Measurements from ENCODE around the gene MEF2D. TPM values are rescaled to one million over a fixed set of nuclear protein-coding genes. Genes with fewer than 3 reads are reported as not detected.
A peak's percentile ranks its signal among the peaks of the same experiment; 100 is the strongest.

The MEF2D gene
- total RNA-seq, 2 donors from 2014 or later, result 142 to 157 TPM

DNA sequence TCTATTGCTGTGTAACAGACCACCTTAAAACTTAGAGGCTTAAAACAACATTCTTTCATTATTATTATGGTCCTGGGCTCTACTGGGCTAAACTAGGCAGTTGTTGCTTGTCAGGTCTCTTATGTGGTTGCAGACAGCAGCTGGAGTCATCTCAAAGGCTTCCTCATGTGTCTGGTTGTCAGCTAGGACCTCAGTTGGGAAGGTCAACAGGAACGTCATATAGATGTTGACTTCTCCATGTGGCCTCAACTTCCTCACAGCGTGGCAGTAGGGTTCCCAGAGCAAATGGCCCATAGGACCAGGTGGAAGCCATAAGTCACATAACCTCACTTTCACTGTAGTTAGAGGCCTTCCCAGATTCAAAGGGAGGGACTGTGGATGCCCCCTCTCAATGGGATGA, 15.4 kb upstream of the MEF2D start:
- DNase-seq (no peak), ATAC-seq (no peak)
- Mint-ChIP-seq H3K27ac (no peak overlapping the region), H3K27me3 (no peaks in the 10 kb centered on the region), H3K4me1 (peaks cover 10% of the 10 kb centered on the region), H3K4me3 (no peak overlapping the region), H3K36me3 (ENCODE audit: low read depth) (no peaks in the 10 kb centered on the region)
- H3K9me3 ChIP-seq (ENCODE audit: control insufficient read depth, low read length, poor library complexity, severe bottlenecking), result no peaks in the 10 kb centered on the region

DNA sequence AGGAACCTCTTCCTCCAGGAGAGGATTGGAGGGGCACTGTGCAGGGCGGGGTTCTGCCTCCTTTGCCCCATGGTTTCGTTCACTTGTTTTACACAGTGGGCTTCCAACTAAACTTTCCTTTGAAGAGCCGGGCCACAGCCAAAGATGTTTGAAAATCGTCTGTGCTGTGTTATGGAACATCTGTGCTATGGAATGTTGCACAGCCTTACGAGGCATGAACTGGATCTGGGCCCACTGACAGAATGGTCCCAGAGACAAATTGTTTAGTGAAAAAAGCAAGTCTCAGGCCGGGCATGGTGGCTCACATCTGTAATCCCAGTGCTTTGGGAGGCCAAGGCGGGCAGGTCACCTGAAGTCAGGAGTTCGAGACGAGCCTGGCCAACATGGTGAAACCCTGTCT, 12.6 kb upstream of the MEF2D start:
- H3K27me3 Mint-ChIP-seq, result no peaks in the 10 kb centered on the region
- no peaks in the 10 kb centered on the region for H3K9me3 ChIP-seq (ENCODE audit: control insufficient read depth, low read length, poor library complexity, severe bottlenecking)
- H3K36me3 Mint-ChIP-seq (ENCODE audit: low read depth), result no peaks in the 10 kb centered on the region
- no peak overlapping the region for H3K27ac Mint-ChIP-seq
- H3K4me3 Mint-ChIP-seq, result no peak overlapping the region
- H3K4me1 Mint-ChIP-seq, result peaks cover 15% of the 10 kb centered on the region
- DNase-seq, result no peak
- no peak for ATAC-seq

DNA sequence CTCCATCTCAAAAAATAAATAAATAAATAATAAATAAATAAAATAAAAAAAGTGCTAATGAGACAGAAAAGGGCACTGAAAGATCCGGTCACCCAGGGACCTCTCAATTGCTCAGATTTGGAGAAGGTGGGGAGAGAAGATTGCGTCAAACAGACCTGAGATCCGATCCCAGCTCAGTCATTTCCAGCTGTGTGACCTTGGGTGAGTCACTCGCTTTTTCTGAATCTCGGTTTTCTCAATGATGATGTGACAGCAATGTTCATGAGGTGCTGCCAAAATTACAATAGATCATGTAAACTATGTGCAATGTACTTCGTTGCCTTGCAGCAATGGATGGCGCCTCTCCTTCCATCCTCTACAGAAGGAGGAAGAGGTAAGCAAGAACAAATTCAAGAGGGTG, 11.1 kb upstream of the MEF2D start:
- no peaks in the 10 kb centered on the region for H3K9me3 ChIP-seq (ENCODE audit: control insufficient read depth, low read length, poor library complexity, severe bottlenecking)
- H3K4me1 Mint-ChIP-seq, result peaks cover 14% of the 10 kb centered on the region
- DNase-seq (no peak), ATAC-seq (peak; percentile 16)
- no peaks in the 10 kb centered on the region for H3K27me3 Mint-ChIP-seq
- H3K27ac Mint-ChIP-seq, result no peak overlapping the region
- H3K4me3 Mint-ChIP-seq, result no peak overlapping the region
- H3K36me3 Mint-ChIP-seq (ENCODE audit: low read depth), result no peaks in the 10 kb centered on the region

DNA sequence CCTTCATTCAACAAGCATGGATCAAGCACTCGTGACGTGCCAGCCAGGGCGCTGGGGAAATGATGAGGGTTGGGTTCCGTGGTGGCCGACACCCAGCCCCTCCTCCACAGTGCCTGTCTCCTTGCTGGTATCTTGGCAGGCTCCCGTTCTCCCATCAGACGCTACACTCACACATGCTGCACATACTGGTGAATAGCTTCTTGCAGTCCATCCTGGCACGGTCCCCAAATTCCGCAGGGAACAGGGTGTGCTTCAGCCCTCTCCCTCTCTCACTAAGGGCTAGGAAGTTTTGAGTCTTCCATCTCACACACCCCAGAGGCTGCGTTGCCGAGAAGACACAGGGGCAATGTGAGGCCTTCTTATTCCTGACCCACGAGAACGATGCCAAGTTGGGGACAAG, 10.1 kb upstream of the MEF2D start:
- no peak overlapping the region for H3K27ac Mint-ChIP-seq
- DNase-seq, result no peak
- H3K36me3 Mint-ChIP-seq (ENCODE audit: low read depth), result no peaks in the 10 kb centered on the region
- H3K4me3 Mint-ChIP-seq, result no peak overlapping the region
- H3K27me3 Mint-ChIP-seq, result no peaks in the 10 kb centered on the region
- H3K4me1 Mint-ChIP-seq, result peaks cover 15% of the 10 kb centered on the region
- no peak for ATAC-seq
- no peaks in the 10 kb centered on the region for H3K9me3 ChIP-seq (ENCODE audit: control insufficient read depth, low read length, poor library complexity, severe bottlenecking)

DNA sequence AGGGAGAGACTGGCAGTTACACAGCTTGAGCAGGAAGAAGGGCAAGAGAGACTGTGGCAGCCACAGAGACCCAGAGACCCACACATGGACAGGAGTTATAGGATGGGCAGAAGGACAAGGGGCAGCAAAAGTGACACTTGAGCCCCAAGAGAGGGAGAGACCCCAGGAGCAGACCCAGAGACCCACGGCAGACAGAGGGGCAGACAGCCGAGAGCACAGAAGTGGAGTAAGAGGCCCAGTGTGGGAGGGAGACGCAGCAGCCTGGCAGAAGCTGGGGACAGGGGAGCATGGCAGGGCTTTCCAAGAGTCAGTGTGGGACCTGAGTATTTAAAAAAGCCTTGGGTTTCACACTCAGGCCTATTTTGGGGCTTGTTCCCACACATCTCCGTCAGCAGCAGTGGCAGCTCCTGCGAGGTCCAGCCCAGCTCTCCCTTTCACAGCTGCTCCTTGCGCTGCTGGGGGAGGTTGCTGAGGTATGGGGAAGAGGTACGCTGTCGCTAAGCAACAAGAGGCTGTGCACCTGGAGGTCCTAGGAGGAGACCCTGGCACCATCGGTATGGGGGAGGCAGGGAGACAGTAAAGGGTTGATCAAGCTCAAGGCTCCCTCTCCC, 9.0 kb upstream of the MEF2D start:
- DNase-seq (no peak), ATAC-seq (no peak)
- Mint-ChIP-seq H3K36me3 (ENCODE audit: low read depth) (no peaks in the 10 kb centered on the region), H3K4me3 (no peak overlapping the region), H3K27ac (peak overlapping the region; percentile 99), H3K27me3 (no peaks in the 10 kb centered on the region), H3K4me1 (peaks cover 25% of the 10 kb centered on the region)
- no peaks in the 10 kb centered on the region for H3K9me3 ChIP-seq (ENCODE audit: control insufficient read depth, low read length, poor library complexity, severe bottlenecking)

DNA sequence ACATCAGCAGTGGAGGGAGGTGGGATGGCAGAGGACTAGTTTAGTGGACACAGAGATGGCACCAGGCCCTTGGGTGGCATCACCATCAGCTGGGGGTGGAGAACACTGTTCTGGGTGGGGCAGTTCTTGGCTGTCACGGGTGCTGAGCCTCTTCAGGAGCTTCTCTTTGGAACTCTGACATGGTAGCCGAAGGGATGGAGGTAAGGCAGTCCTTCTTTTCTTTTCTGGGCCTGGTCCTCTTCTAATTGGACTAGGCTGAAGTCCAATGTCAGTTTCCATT, 8.3 kb upstream of the MEF2D start:
- H3K9me3 ChIP-seq (ENCODE audit: control insufficient read depth, low read length, poor library complexity, severe bottlenecking), result no peaks in the 10 kb centered on the region
- H3K4me3 Mint-ChIP-seq, result no peak overlapping the region
- DNase-seq, result no peak
- peaks cover 31% of the 10 kb centered on the region for H3K4me1 Mint-ChIP-seq
- H3K27me3 Mint-ChIP-seq, result no peaks in the 10 kb centered on the region
- no peak for ATAC-seq
- H3K36me3 Mint-ChIP-seq (ENCODE audit: low read depth), result peaks cover under 1% of the 10 kb centered on the region
- peak overlapping the region; percentile 99 for H3K27ac Mint-ChIP-seq

DNA sequence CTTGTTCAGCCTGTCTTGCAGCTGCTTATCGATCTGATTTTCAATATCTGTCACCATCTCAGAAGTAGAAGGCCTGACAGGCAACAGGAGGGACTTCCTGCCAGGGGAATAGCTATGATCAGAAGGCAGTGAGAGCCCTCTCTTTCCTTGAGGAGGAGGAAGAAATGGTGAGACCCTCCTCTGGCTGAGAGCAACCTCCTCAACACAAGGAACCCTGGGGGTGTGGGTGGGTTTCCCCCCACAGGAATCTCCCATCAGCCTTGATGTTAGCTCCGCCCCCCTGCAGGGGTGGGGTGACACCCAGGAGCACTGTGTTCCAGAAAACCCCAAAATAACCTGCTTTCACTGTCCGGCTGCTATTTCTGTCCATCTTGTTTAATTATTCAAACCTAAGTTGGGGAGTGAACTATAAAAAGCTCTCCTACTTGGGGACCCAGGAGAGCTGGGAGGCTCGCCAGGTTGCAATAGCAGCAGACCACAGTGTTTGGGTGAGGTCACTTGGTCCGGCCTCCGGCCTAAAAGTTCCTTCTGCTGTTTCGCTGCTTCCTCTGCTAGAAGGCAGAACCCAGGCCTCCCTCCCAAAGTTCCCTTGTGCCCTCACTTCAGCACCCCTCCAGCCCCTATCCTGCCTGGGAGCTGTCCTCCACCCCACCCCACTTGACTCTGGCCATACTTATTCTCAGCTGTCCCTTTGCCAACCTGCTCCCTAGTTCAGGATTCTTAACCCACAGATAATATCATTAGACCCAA, 7.8 kb upstream of the MEF2D start:
- H3K4me3 Mint-ChIP-seq, result no peak overlapping the region
- H3K27ac Mint-ChIP-seq, result peak overlapping the region; percentile 99
- no peaks in the 10 kb centered on the region for H3K9me3 ChIP-seq (ENCODE audit: control insufficient read depth, low read length, poor library complexity, severe bottlenecking)
- no peaks in the 10 kb centered on the region for H3K27me3 Mint-ChIP-seq
- DNase-seq, result no peak
- peaks cover 2% of the 10 kb centered on the region for H3K36me3 Mint-ChIP-seq (ENCODE audit: low read depth)
- ATAC-seq, result no peak
- H3K4me1 Mint-ChIP-seq, result peaks cover 35% of the 10 kb centered on the region

DNA sequence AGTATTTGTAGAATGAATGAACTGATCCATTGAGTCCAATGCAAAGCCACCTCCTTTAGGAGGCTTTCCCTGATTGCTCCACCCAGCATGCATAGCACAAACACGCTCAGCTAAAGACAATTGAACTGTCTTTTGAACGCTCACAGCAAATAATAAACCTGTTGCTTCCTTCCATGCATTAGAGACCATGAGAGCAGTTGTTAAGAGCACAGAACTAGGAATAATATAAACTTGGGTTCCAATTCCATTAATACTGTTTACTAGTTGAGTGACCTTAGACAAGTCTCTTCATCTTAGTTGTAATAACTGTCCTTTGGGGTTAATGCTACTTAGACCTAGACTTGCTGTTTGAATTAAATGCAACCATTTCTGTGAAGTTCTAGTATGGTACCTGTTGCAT, 5.9 kb upstream of the MEF2D start:
- H3K27ac Mint-ChIP-seq, result peak overlapping the region; percentile 99
- no peak for DNase-seq
- H3K9me3 ChIP-seq (ENCODE audit: control insufficient read depth, low read length, poor library complexity, severe bottlenecking), result no peaks in the 10 kb centered on the region
- no peak overlapping the region for H3K4me3 Mint-ChIP-seq
- no peaks in the 10 kb centered on the region for H3K27me3 Mint-ChIP-seq
- H3K4me1 Mint-ChIP-seq, result peaks cover 36% of the 10 kb centered on the region
- no peak for ATAC-seq
- H3K36me3 Mint-ChIP-seq (ENCODE audit: low read depth), result peaks cover 2% of the 10 kb centered on the region

DNA sequence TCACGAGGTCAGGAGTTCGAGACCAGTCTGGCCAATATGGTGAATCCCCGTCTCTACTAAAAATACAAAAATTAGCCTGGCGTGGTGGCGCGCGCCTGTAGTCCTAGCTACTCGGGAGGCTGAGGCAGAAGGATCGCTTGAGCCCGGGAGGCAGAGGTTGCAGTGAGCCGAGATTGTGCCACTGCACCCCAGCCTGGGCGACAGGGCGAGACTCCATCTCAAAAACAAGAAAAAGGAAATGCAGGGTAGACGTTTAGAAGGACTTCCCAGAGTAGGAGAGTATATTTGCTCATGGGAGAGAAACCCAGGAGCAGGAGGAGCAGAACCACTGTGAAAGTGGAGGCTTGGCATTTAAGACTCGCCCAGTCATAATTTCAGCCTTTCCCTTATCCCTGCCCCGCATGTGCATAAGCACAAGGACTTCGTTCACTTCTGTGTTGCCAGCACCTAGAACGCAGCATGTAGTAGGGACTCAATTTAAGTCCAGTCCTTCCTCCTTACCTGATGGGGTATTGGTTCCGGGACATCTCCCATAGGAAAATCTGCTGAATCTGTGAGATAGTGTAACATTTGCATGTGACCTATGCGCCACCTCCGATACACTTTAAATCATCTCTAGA, 5.2 kb upstream of the MEF2D start:
- DNase-seq (no peak), ATAC-seq (no peak)
- peak overlapping the region; percentile 80 for H3K4me3 Mint-ChIP-seq
- H3K36me3 Mint-ChIP-seq (ENCODE audit: low read depth), result peaks cover 2% of the 10 kb centered on the region
- peak overlapping the region; percentile 99 for H3K27ac Mint-ChIP-seq
- H3K27me3 Mint-ChIP-seq, result no peaks in the 10 kb centered on the region
- H3K4me1 Mint-ChIP-seq, result peaks cover 37% of the 10 kb centered on the region
- H3K9me3 ChIP-seq (ENCODE audit: control insufficient read depth, low read length, poor library complexity, severe bottlenecking), result no peaks in the 10 kb centered on the region

DNA sequence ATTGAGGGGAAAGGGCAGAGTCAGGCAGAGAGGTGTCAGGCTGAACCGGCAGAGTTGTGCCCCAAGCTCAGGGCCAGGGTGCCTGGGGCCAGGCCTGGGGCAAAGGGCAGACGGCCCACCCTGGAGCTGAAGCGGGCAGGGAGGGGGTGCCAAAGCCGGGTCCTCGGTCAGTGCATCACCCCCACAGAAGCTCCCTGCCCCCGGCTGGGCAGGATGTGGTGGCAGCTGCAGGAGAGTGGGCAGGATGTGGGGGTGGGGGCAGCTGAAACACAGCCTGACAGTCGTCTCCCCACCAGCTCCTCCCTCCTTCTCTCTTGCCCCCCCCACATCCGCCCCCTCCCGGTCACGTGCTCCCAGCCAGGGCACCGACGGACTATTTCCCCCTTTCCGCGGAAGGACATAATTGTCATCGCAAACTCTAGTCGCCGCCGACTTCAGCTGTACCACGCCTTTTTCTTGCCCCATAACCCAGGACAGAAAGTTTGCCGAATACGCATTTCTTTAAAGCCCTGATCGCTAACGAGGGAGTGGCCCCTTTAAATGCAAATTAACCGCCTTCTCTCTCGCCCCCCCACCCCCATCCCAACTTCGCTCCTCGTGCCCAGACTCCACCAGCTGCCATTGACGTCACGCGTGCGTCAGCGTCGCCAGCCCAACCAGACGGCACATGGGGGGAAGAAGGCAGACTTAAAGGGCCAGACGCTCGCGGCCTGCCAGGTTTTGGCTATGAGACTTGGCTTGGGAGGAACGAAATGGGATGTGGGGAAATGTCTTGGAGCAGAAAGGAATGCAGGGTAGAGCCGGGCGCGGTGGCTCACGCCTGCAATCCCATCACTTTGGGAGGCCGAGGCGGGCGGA, 4.5 kb upstream of the MEF2D start:
- ATAC-seq (peak; percentile 58), DNase-seq (peak; percentile 92 to 94 (median 92))
- no peaks in the 10 kb centered on the region for H3K9me3 ChIP-seq (ENCODE audit: control insufficient read depth, low read length, poor library complexity, severe bottlenecking)
- Mint-ChIP-seq H3K27ac (peak overlapping the region; percentile 99), H3K4me3 (peak overlapping the region; percentile 80), H3K27me3 (no peaks in the 10 kb centered on the region), H3K36me3 (ENCODE audit: low read depth) (peaks cover 2% of the 10 kb centered on the region), H3K4me1 (peaks cover 37% of the 10 kb centered on the region)

DNA sequence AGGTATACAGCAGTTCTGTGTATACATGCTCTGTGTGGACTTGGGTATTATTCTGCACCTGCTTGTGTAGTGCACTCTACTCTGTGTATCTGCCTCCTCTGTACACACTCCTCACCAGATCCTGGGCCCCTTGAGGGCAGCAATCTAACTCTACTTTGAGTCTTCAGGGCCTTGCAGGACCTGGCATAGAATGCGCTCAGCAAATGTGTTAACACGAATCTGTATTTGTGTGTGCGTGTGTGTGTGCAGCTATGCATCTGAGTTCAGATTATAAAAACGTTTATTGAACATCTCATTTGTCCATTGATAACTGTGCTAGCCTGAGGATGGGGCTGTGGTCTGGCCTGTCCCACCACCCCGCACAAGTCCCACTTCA, 3.9 kb upstream of the MEF2D start:
- peak overlapping the region; percentile 99 for H3K27ac Mint-ChIP-seq
- peak overlapping the region; percentile 80 for H3K4me3 Mint-ChIP-seq
- no peak for ATAC-seq
- DNase-seq, result no peak
- H3K9me3 ChIP-seq (ENCODE audit: control insufficient read depth, low read length, poor library complexity, severe bottlenecking), result no peaks in the 10 kb centered on the region
- peaks cover 35% of the 10 kb centered on the region for H3K4me1 Mint-ChIP-seq
- no peaks in the 10 kb centered on the region for H3K27me3 Mint-ChIP-seq
- H3K36me3 Mint-ChIP-seq (ENCODE audit: low read depth), result peaks cover 2% of the 10 kb centered on the region

DNA sequence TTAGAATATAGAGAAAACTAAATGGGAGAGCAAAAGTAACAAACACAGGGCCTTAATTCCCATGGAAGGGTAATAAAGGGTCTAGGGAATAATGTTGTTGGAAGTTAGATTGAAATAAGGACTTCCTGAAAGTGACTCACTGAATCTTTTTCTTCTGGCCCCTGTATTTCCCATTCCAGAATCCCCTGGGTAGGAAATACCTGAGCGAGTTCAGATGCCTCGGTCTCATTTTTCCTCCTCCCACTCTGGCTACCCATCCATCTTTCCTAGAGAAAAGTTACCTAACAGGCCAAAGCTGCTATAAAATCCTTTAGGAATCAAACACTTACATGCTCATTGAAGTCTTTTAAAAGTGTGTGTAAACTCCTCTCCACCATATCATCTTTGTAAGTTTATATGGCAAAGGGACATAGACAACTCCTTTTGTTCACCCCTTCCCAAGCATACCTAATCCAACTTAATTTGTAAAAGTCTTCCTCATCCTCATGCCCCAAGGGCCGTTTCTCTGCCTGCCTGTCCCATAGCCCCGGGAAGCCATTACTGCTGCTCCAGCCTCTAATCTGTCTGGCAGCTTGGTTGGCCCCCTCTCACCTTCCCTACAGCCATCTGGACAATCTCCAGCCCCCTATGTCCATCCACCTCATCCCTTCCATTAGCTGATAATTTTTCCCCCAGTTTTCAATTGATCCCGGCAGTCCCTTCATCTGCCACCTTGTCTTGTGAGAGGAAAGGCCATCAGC, 3.3 kb upstream of the MEF2D start:
- Mint-ChIP-seq H3K36me3 (ENCODE audit: low read depth) (peaks cover 2% of the 10 kb centered on the region), H3K4me1 (peaks cover 38% of the 10 kb centered on the region), H3K27me3 (no peaks in the 10 kb centered on the region), H3K27ac (peak overlapping the region; percentile 99), H3K4me3 (peak overlapping the region; percentile 80)
- DNase-seq (no peak), ATAC-seq (no peak)
- H3K9me3 ChIP-seq (ENCODE audit: control insufficient read depth, low read length, poor library complexity, severe bottlenecking), result no peaks in the 10 kb centered on the region

Data from T-helper 17 cell (primary cell).